Measurements from ENCODE around the gene UNC5C. TPM values are rescaled to one million over a fixed set of nuclear protein-coding genes. Genes with fewer than 3 reads are reported as not detected.

UNC5C gene
- total RNA-seq, 1 experiment from 2014 or later, result 0.50 TPM

DNA sequence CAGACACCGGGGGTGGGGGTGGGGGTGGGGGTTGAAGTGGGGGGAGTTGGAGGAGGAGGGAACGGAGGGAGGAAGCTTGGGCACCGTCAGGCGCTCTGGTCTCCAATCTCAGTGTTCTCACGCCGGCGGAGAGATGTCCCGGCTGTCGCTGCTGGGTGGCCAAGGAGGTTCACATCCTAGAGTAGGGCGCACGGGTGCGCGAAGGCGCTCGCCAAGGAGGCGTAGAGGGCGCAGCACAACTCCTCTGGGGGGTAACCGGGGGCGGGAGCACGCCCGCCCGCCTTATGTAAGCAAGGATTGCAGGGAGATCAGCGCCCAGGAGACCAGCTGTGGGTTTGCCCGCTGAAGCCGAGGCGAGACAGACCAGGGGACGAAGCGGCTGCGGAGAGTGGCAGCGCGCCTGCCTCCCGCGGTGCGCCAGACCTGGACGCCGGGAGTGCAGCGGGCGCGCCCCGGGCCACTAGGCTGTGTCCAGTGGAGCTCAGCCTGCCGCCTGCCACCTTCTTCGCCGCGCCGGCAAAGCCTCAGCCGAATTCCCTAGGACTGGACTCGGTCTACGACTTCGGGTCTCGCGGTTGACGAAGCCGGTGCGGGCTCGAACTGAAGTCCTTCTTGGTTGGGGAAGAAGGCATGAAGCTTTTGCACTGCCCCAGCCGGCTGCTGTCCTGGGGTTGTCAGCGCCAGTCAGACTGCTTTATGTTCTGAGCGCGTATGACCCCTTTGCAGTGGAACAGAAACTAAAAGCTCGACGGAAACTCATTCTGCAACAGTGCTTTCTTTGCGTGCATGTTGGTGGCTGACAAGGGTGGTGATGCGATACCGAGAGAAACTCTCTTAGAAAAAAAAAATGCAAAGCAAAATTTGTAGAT is 707 bp upstream of the UNC5C start:
- DNase-seq (ENCODE audit: low read depth, low spot score), result peak; percentile 34
- in situ Hi-C loops (cut with HindIII; ENCODE audit: low pct_unique_long_range_greater_than_20kb, low sequenced_read_pairs), result no loop called here

DNA sequence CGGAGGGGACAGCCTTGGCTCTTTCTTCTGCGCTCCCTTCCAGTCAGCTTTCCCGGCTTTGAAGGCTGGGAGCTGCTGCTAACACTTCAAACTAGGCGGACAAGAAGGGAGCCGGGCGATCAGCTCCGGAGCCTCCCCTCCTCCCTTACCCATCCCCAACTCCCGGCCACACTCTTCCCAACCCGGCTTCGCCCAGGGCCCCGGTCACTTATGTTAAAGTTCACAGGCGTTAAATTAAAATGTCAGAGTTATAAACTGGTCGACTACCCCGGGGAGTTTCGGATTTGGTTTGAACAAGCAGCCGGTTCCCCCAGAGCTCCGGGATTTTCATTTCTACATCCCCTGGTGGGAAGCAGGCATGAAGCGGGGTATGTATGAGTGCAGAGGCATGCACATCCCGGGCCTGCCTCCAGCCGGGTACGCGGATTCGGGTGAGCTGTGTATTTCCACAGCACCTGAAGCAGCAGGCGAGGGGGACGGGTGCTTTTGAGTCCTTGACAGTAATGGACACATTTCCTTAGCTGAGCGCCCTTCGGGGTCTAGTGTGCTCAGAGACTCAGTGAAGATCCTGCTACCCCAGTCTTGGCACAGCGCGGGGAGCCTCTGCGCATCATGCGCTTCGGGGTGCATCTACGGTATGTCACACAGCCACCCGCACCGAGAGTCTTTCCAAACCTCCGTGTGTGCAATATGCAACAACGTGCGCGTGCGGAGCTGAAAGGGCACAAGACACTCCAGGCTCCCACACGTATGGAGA is 880 bp downstream of the UNC5C start:
- in situ Hi-C loops (cut with HindIII; ENCODE audit: low pct_unique_long_range_greater_than_20kb, low sequenced_read_pairs), result no loop called here
- DNase-seq (ENCODE audit: low read depth, low spot score), result no peak

DNA sequence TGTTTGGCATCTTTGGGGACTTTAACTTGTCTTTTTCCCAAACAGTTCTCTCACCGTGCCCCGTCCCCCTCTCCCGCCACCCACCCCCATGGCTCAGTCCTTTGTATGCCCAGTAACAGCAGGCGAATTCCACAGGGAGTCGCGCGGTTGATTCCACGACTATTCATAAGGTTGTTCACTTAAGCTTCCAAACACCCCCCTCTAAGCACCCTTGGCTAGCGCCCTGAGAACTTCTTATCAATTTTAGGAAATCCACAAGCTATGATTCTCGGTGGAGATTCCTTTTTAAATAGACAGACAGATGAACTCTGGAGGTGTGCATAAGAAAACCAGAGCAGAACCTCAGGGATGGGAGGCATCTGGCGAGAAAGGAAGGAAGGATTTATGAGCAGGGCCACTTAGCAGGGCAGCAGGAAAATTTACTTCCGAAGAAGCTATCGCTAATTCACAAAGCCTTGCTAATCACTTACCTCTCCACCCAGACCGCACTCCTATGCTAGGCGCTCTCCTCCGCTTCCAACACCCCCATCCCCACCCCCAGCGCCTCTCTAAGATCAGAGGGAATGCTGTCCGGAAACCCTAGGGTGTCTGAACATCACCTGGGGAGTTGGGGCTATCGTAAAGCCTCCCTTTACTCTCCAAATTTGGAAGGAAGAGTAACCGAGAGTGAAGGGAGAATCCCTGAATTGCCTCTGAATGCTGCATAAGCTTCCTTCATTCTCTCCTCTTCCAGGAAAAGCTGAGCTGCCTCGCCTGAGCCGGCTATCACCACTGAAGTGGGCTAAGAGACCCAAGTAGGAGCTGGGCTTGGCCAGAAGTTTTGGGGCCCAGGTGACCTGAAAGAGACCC is 1.7 kb downstream of the UNC5C start:
- in situ Hi-C loops (cut with HindIII; ENCODE audit: low pct_unique_long_range_greater_than_20kb, low sequenced_read_pairs), result no loop called here
- DNase-seq (ENCODE audit: low read depth, low spot score), result no peak

DNA sequence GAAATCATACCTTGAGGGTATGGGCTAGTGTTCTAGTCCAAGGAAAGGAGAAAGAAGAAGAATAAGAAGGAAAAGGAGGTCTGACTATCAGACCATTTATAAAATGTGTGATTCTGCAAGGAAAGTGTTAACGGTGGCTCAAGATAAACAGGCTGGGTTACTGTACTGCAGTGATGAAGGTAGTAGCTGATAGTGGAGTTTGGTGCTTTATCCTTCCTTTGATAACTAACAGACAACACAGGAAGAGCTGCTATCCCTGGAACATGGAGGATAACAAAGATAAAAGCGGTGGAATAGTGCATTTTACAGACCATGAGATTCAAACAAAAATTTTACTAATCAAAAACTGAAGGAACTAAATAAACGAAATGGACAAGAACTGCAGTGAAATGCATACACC is 2.6 kb downstream of the UNC5C start:
- in situ Hi-C loops (cut with HindIII; ENCODE audit: low pct_unique_long_range_greater_than_20kb, low sequenced_read_pairs), result no loop called here
- DNase-seq (ENCODE audit: low read depth, low spot score), result no peak

DNA sequence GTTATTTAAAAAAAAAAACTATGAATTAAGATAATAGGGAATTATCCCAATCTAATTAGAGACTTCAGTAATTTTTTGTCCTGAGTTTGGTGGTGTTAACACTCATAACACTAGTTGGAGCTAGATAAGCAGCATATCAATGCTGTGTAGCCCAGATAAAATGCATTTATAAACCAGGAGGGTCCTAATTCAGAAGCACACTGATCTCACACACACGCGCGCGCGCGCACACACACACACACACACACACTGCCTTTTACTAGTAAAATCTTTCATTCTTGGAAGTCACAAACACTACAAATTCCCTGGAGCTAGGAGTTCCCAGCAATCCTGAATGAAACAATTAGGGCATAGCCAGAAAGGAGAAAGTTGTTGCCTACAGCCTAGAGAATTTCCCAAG is 3.2 kb downstream of the UNC5C start:
- in situ Hi-C loops (cut with HindIII; ENCODE audit: low pct_unique_long_range_greater_than_20kb, low sequenced_read_pairs), result no loop called here
- DNase-seq (ENCODE audit: low read depth, low spot score), result peak; percentile 31

DNA sequence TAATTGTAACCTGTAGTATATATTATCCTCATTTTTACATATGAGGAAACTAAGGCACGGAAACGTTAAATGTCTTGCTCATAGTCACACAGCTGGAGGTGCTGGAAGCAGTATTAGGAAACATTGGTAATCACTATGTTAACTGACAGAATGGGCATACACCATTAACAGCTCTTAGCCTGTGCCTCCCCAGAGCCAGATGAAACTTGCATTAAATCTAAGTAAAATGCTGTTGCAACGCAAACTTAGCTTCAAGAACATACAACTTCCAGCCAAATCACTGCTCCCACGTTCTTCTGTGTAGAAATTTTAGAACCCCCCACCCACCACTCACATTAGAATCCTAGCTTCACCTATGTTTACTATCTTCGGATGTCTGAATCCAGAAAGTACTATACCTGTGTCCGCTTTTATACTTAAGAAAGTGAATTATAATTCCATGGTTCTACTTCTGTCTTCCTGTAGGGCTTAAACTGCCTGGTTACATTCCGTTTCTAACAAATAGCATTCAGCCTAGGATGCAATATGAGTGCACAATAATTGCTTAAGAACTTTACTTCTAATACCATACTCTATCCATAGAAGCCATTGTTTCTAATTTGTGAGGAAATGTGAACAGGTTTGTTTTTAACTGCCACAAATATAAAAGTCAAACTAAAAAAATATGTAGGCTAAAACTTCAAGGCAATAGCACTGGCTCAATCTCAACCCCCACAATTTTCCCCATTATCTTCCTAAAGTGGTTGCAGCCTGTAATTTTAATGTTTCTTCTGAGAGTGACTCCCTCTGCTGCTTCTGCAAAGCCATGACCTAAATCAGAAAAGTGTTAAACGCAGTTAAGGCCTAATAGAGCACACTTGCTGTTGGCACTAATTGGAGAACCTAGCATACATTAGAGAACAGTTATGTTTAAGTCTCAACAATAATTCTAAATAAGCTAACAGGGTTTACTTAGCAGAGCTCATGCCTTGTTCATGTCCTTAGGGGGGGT is 4.4 kb downstream of the UNC5C start:
- DNase-seq (ENCODE audit: low read depth, low spot score), result peak; percentile 35
- in situ Hi-C loops (cut with HindIII; ENCODE audit: low pct_unique_long_range_greater_than_20kb, low sequenced_read_pairs), result no loop called here

DNA sequence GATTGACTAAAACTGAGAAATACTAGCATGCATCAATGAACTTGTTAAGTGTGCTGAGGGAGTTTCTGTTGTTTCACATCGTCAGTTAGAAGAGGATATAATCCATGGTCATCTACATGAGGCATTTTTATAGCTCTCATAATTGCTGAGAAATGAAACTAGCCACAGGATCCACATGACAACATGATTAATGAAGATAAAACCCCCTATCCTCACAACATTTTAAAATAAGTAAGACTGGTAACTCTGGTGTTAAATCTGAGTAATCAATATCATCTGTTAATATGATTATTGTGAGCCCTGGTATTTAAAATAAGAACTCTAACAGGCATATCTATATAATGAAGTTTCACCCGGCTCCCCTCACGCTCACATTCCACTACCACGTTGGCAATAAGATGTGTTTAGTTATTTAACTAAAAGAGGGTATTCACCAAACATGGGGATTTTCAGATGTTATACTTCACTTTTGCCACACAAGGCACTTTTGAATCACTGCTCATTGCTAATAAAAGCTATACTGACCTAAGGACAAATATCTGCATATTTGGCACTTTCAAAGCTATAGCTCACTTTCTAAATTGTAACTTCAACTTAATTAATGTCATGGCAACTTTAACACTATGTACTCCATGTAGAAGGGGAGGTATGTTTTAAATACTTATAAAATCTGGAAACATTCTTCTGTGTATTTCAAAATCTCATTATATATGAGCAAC is 6.7 kb downstream of the UNC5C start:
- DNase-seq (ENCODE audit: low read depth, low spot score), result no peak
- in situ Hi-C loops (cut with HindIII; ENCODE audit: low pct_unique_long_range_greater_than_20kb, low sequenced_read_pairs), result no loop called here

DNA sequence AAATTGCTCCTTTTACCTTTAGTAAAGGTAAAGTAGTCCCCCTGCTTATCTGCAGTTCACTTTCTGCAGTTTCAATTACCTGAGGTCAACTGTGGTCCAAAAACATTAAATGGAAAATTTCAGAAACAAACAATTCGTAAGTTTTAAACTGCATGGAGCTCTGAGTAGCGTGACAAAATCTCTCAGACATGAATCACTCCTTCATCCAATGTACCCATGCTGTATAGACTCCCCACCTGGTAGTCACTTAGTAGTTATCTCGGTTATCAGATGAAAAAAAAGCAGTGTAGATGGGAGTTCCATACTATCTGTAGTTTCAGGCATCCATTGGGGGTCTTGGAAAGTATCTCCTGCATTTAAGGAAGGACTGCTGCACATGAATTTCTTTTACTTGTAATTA is 7.7 kb downstream of the UNC5C start:
- in situ Hi-C loops (cut with HindIII; ENCODE audit: low pct_unique_long_range_greater_than_20kb, low sequenced_read_pairs), result no loop called here
- DNase-seq (ENCODE audit: low read depth, low spot score), result no peak

DNA sequence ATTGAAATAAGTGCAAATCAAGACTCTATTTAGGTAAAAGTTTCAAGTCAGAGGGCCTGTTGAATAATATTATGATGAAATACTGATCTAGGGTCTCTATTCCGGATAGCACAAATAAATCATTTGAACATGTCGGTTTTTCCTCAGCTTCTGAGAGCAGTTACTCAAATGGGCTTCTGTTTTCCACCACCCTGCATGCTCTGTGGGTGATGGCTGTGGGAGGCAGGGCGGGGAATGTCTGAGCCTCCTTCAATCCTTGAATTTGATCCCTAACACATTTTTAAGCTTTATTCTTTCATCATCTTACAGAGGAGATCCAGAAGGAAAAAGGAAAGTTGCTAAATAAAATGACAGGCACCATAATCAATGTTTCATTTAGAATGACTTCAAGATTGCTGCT is 8.5 kb downstream of the UNC5C start:
- no peak for DNase-seq (ENCODE audit: low read depth, low spot score)
- in situ Hi-C loops (cut with HindIII; ENCODE audit: low pct_unique_long_range_greater_than_20kb, low sequenced_read_pairs), result no loop called here

DNA sequence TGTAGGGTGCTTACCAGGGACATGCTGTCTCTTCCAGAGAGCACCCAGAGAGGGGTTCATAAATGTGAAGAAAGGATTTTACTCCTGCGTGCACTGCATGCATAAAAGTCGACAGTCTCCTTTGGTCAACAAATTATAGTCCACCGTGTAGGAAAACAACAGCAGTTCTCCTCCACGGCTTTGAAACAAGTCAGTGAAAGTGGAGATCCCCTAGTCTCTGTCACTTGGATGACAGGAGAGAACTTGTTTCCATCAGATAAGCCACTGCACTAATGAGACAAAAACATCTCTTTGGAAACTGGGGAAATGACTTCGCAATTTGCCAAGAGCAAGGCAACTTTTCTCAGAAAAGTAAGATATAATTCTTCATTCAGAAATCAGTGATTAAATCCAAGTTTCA is 9.7 kb downstream of the UNC5C start:
- DNase-seq (ENCODE audit: low read depth, low spot score), result no peak
- in situ Hi-C loops (cut with HindIII; ENCODE audit: low pct_unique_long_range_greater_than_20kb, low sequenced_read_pairs), result no loop called here

DNA sequence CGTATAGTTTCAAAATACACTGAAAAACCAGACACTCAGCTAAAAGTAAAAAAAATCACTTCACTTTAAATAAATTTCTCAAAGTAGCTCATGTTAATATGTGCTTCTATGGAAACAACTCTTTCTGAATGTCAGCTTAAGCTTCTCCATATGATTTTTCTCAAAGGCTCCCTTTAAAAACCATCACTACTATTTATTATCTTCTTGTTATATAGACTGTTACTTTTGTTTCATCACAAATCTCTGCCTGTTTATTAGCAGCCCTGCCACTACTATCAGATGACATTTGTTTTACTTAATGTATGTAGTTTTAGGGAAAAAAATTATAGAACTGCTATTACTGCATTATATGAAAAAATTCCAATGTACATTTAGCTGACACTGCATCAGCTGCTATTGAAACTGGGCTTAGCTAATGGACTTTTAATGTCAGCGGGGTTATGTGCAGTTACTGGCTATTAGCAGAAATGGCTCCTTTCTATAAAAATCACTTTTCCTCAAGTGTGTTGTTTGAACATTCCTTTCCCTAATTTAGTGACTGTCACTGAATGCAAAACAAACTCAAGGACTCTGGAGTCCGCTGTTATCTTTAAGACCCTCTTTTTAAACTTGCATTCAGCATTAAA is 10.8 kb downstream of the UNC5C start:
- DNase-seq (ENCODE audit: low read depth, low spot score), result no peak
- in situ Hi-C loops (cut with HindIII; ENCODE audit: low pct_unique_long_range_greater_than_20kb, low sequenced_read_pairs), result no loop called here

DNA sequence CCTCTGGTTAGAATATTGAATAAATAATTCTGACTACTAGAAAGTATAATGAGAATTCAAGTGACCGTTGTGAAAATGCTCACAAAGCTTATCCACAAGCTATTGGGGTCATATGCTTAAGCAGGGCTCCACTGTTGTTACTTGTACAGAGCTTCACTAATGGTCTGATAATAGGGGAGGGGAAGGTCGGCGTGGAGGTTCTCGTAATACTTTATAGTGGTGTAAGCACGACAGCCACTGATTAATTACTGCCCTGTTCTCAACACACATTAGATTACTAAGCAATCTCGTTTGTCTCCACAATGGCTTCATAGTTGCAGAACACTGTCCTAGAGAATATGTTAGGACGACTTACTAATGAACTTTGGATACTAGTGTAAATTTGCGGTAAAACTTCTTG is 11.6 kb downstream of the UNC5C start:
- DNase-seq (ENCODE audit: low read depth, low spot score), result no peak
- in situ Hi-C loops (cut with HindIII; ENCODE audit: low pct_unique_long_range_greater_than_20kb, low sequenced_read_pairs), result no loop called here

DNA sequence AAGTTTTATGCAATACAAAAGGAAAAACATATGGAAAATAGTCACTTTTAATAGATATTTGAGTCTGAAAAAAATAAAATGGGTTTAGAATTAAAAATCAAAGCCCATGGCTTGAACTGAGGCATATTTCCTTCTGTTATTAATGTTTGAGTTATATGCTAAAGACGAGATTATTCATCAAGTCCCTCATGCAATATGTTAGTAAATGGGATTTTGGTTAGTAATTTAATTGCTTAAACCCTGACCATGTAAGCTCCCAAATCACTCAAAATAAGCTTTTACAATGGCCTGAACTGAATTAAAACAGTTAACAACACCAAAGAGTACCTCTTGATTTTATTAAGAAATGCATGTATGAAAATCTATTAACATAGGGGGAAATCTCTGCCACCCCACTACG is 12.1 kb downstream of the UNC5C start:
- in situ Hi-C loops (cut with HindIII; ENCODE audit: low pct_unique_long_range_greater_than_20kb, low sequenced_read_pairs), result no loop called here
- DNase-seq (ENCODE audit: low read depth, low spot score), result no peak

DNA sequence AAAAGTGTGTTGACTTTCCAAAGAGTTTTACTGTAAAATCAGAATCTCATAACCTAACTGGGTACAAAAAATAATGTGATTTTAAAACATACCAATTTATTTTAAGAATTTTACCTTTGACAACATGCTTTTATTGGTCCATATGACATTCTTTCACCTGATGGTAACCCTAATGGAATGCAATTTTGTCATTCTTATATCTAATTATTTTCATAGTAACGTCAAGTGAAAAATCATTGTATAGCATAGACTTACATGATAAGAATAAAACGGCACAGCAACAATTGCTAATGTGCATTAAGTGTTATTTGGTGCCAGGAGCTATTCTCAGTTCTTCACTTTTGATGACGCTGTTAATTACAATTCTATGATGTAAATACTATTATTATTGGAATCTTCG is 13.6 kb downstream of the UNC5C start:
- in situ Hi-C loops (cut with HindIII; ENCODE audit: low pct_unique_long_range_greater_than_20kb, low sequenced_read_pairs), result no loop called here
- no peak for DNase-seq (ENCODE audit: low read depth, low spot score)

DNA sequence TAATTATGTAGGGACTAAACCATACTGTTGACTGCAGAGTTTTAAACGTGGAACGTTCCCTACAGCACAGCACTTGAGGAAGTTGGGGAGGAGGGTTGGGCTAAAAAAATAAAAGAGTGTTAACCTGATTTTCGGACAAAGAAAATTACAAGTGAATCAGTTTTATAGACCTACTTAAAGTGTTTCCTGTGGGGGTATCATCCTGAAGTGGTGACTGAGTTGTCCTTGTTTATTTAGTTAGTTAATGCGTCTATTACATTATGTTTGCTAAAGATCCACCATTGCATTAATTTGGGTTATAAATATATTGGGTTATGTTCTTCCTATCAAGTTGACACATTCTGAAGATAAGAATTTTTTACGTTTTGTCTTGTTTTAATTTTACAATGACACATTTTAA is 14.7 kb downstream of the UNC5C start:
- no peak for DNase-seq (ENCODE audit: low read depth, low spot score)
- in situ Hi-C loops (cut with HindIII; ENCODE audit: low pct_unique_long_range_greater_than_20kb, low sequenced_read_pairs), result no loop called here

DNA sequence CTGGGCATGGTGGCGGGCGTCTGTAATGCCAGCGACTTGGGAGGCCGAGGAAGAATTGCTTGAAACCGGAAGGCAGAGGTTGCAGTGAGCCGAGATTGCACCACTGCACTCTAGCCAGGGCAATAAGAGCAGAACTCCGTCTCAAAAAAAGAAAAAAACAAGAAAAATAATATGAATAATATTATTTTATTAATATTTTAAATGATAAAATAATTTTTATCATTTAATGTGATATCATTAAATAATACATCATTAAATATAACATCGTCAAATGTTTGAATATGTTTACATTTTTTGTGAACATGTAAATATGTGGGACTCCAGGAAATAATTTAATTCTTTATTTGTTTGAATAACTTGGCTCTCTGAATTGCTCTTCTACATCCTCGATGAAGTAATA is 15.5 kb downstream of the UNC5C start:
- DNase-seq (ENCODE audit: low read depth, low spot score), result no peak
- in situ Hi-C loops (cut with HindIII; ENCODE audit: low pct_unique_long_range_greater_than_20kb, low sequenced_read_pairs), result no loop called here

All from SK-MEL-5 (cell line).